HFFc6 (cell line): Measurements from ENCODE around the gene CHRNA5. TPM values are rescaled to one million over a fixed set of nuclear protein-coding genes. Genes with fewer than 3 reads are reported as not detected.

ENCODE experiments used
- DNase-seq: peaks from one replicate; pipeline ENCODE4 v3.0.0-alpha.2; 2018
- H3K27ac Mint-ChIP-seq: 2 replicates; pipeline ENCODE4 v1.8.0; 2020; ENCODE audit warnings: mild to moderate bottlenecking, mixed read lengths
- H3K27me3 Mint-ChIP-seq: 2 replicates; pipeline ENCODE4 v1.8.0; 2021; ENCODE audit warnings: mild to moderate bottlenecking, moderate library complexity, mixed read lengths; ENCODE audit not compliant: insufficient read depth
- H3K36me3 Mint-ChIP-seq: 2 replicates; pipeline ENCODE4 v1.8.0; 2021; ENCODE audit warnings: low read depth, mixed read lengths
- H3K4me1 Mint-ChIP-seq: 2 replicates; pipeline ENCODE4 v1.8.0; 2020; ENCODE audit warnings: low read depth, mixed read lengths
- H3K4me3 Mint-ChIP-seq: 2 replicates; pipeline ENCODE4 v1.8.0; 2020; ENCODE audit warnings: mild to moderate bottlenecking, moderate library complexity, mixed read lengths
- H3K9me3 Mint-ChIP-seq: 2 replicates; pipeline ENCODE4 v1.8.0; 2020; ENCODE audit warnings: mild to moderate bottlenecking, mixed read lengths
- total RNA-seq, 6 experiments: library from RNA; stranded (reverse); fragmentation: NEBNext Ultra II Directional; extraction: Animal tissue kit (Norgen Biotek cat#: 25700); gene quantifications; 2 replicates in 1 of 6; 3 replicates in 5 of 6; pipeline ENCODE4 v1.2.3, GENCODE V29; 2021
- TF ChIP-seq, protein P1 (sequence below): fragments of 200-600 bp; sonication (generic); IDR thresholded peaks from 2 replicates; pipeline ENCODE4 v1.5.0; 2021; ENCODE audit warnings: antibody characterized with exemption, mild to moderate bottlenecking

Gene CHRNA5
- total RNA-seq, 6 experiments from 2014 or later, result 0.94 to 2.1 (median 1.6) TPM

DNA sequence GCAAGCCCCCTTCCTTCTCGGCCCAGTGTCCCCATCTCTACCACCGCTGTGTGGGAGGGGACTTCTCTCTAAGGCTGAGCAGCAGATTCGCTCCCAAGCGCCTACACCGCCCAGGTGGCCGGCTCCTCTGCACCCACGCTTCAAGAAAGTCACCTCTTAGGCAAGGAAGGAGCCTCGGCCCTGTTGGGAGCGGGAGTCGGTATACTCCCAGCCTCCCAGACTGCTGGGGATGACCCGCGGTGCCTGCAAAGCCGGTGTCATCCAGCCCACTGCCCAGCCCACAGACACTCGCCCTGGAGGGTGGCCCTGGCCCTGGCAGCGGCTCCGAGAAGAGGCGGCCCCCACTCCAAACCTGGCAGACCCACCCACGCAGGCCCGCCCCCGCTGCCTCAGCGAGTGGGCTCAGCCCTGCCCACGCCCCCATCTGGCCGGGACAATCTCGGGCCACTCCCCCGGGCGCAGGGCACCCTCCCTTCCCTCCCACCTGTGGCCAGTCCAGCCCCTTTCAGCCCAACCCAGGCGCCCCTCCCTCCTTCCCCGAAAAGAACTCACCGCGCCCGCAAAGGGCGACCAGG is 75.3 kb downstream of the CHRNA5 start:
- H3K4me1 Mint-ChIP-seq, result no peaks in the 10 kb centered on the region
- no peak overlapping the region for H3K27ac Mint-ChIP-seq
- DNase-seq, result no peak
- no peak overlapping the region for H3K4me3 Mint-ChIP-seq
- no peaks in the 10 kb centered on the region for H3K9me3 Mint-ChIP-seq
- TF ChIP-seq, protein P1, sequence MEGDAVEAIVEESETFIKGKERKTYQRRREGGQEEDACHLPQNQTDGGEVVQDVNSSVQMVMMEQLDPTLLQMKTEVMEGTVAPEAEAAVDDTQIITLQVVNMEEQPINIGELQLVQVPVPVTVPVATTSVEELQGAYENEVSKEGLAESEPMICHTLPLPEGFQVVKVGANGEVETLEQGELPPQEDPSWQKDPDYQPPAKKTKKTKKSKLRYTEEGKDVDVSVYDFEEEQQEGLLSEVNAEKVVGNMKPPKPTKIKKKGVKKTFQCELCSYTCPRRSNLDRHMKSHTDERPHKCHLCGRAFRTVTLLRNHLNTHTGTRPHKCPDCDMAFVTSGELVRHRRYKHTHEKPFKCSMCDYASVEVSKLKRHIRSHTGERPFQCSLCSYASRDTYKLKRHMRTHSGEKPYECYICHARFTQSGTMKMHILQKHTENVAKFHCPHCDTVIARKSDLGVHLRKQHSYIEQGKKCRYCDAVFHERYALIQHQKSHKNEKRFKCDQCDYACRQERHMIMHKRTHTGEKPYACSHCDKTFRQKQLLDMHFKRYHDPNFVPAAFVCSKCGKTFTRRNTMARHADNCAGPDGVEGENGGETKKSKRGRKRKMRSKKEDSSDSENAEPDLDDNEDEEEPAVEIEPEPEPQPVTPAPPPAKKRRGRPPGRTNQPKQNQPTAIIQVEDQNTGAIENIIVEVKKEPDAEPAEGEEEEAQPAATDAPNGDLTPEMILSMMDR, result no peak
- peaks cover 29% of the 10 kb centered on the region for H3K27me3 Mint-ChIP-seq
- H3K36me3 Mint-ChIP-seq, result no peaks in the 10 kb centered on the region

GRCh38 chr15:78641102-78641748 is 75.9 kb downstream of the CHRNA5 start, which contains the start of gene CHRNB4:
Gene CHRNB4 (minus strand): TSS chr15:78641210. CDS start chr15:78641133, 77 bp downstream.
- peaks cover 26% of the 10 kb centered on the region for H3K27me3 Mint-ChIP-seq
- no peaks in the 10 kb centered on the region for H3K36me3 Mint-ChIP-seq
- H3K4me3 Mint-ChIP-seq, result no peak within 1 kb of the TSS
- TF ChIP-seq, protein P1, result no peak
- no peaks in the 10 kb centered on the region for H3K4me1 Mint-ChIP-seq
- H3K9me3 Mint-ChIP-seq, result no peaks in the 10 kb centered on the region
- H3K27ac Mint-ChIP-seq, result no peak within 1 kb of the TSS
- no peak for DNase-seq

GRCh38 chr15:78641749-78642275 is 76.5 kb downstream of the CHRNA5 start:
- TF ChIP-seq, protein P1, result no peak
- H3K4me1 Mint-ChIP-seq, result no peaks in the 10 kb centered on the region
- H3K36me3 Mint-ChIP-seq, result no peaks in the 10 kb centered on the region
- no peak for DNase-seq
- no peaks in the 10 kb centered on the region for H3K9me3 Mint-ChIP-seq
- H3K27me3 Mint-ChIP-seq, result peaks cover 22% of the 10 kb centered on the region
- no peak overlapping the region for H3K4me3 Mint-ChIP-seq
- H3K27ac Mint-ChIP-seq, result no peak overlapping the region

GRCh38 chr15:78642331-78642730 is 77.0 kb downstream of the CHRNA5 start:
- Mint-ChIP-seq H3K36me3 (no peaks in the 10 kb centered on the region), H3K4me3 (no peak overlapping the region), H3K27me3 (peaks cover 22% of the 10 kb centered on the region), H3K4me1 (no peaks in the 10 kb centered on the region), H3K9me3 (no peaks in the 10 kb centered on the region), H3K27ac (no peak overlapping the region)
- DNase-seq, result no peak
- TF ChIP-seq, protein P1, result no peak

Other genes with a start within 250 kb of the CHRNA5 start
- gene CRABP1, start 225.2 kb upstream of the CHRNA5 start, total RNA-seq, result not detected
- gene IREB2, start 127.3 kb upstream of the CHRNA5 start, total RNA-seq, result 10 to 100 TPM; 35.8 to 42.5 (median 38.5) TPM
- gene HYKK, start 57.9 kb upstream of the CHRNA5 start, total RNA-seq, result 1 to 10 TPM; 3.1 to 5.2 (median 4.1) TPM
- 100 to 1,000 TPM; 181 to 242 (median 217) TPM for gene PSMA4, start 25.1 kb upstream of the CHRNA5 start, total RNA-seq
- gene CHRNA3, start 55.5 kb downstream of the CHRNA5 start, total RNA-seq, result not detected
- not detected for gene CHRNB4, start 75.7 kb downstream of the CHRNA5 start, total RNA-seq
- under 1 TPM; 0.39 to 0.66 (median 0.59) TPM for gene ADAMTS7, start 245.9 kb downstream of the CHRNA5 start, total RNA-seq